ENCODE results near the gene CYTH4.

GRCh38 chr22:37342065-37342464, 59.8 kb downstream of the CYTH4 start:
- TF ChIP-seq POLR2AphosphoS5 (IDR thresholded peaks at IDR 0.05; ENCODE audit: borderline replicate concordance, low read depth, low read length) (no peak), EZH2 (IDR thresholded peaks at IDR 0.05) (no peak)
